Glomerular endothelial cell (primary cell): ENCODE data around the gene TPD52L1. TPM values are rescaled to one million over a fixed set of nuclear protein-coding genes. Genes with fewer than 3 reads are reported as not detected.
A peak's percentile ranks its signal among the peaks of the same experiment; 100 is the strongest.
"Not testable (repeated sequence)": the region's sequence is repeated elsewhere in the genome, so short reads cannot be mapped to it uniquely, and the experiment has no call there.

Experiments used
- DNase-seq: peaks from one replicate; pipeline ENCODE4 v3.0.0-alpha.2; 2011; ENCODE audit warnings: low read depth, low spot score; ENCODE audit errors: extremely low read depth
- total RNA-seq: library from RNA; depleted of rRNA; stranded (reverse); fragments of >200 nt; gene quantifications from 2 replicates; pipeline ENCODE4 v1.2.3, GENCODE V29; 2015

TPD52L1 gene
- total RNA-seq, 1 donor from 2014 or later, result 5.1 TPM

GRCh38 chr6:125264476-125264875, 110.9 kb downstream of the TPD52L1 start:
- DNase-seq, result no peak

- peak; percentile 12 for DNase-seq
Measured at GRCh38 chr6:125267806-125268523, 114.4 kb downstream of the TPD52L1 start.

GRCh38 chr6:125268765-125269164, 115.2 kb downstream of the TPD52L1 start:
- DNase-seq, result no peak

DNA sequence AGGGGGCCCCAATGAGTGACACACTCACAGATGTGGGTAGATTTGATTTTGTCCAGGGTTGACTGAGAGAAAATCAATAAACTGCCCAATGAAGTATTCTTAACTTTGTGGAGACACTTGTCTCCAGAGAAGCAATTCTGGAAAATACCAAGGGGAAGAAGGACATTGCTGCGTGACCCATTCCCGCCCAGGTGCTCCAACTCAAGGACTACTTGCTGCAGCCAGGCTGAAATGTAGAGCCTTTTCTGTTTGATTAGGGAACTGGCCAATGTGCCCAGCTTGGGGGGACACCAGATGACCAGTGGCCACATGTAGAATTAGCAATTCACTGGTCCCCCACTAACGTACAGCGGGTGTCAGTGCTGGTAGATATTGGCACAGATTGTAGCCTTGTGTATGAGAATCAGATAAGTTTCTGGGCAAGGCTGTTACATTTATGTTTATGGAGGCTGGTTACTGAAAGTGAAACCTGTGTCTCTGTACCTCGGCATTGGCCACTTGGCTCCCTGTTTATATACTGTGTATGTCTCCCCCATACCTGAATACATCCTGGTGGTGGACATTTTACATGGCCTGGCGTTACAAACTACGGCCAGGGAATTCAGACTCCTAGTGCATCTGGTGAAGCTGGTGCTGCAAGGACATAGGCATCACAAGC, 115.9 kb downstream of the TPD52L1 start:
- no peak for DNase-seq

DNA sequence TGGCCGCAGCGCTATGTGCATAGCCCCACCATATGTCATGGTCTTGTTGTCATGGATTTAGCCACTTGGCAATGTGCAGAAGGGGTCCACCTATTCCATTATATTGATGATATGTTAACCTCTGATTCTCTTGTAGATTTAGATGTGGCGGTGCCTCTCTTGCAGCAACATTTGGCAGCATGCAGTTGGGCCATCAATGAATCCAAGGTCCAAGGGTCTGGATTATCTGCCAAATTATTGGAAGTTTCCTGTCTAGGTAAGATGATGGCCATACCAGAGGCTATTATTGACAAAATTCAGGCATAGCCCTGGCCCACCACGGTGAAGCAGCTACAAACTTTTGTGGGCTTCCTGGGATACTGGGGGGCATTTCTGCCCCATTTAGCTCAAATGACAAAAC, 116.8 kb downstream of the TPD52L1 start:
- DNase-seq, result no peak

DNA sequence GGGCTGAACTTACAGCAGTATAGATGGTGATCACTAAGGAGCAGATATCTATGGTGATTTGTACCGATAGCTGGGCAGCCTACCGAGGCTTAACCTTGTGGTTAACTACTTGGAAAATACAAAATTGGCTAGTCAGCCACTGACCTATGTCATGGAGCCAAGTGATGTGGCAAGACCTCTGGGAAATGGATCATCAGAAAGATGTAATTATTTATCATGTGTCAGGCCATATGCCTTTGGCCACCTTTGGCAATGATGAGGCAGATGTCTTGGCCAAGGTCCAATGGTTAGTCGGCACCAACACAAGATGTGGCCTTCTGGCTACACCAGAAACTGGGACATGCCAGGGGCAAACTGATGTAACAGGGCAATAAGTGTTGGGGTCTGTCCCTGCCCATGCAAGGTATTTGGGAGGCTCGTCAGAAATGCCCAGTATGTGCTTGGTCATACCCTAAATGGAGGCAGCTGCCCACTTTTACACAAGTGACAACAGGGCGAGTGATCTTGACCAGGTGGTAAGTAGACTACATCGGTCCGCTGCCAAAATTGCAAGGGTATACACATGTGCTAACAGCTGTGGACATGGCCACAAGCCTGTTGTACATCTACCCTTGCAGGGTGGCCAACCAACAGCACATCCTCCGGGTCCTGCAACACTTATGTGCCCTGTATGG, 118.0 kb downstream of the TPD52L1 start:
- DNase-seq, result no peak

GRCh38 chr6:125273251-125273650, 119.7 kb downstream of the TPD52L1 start:
- no peak for DNase-seq

DNA sequence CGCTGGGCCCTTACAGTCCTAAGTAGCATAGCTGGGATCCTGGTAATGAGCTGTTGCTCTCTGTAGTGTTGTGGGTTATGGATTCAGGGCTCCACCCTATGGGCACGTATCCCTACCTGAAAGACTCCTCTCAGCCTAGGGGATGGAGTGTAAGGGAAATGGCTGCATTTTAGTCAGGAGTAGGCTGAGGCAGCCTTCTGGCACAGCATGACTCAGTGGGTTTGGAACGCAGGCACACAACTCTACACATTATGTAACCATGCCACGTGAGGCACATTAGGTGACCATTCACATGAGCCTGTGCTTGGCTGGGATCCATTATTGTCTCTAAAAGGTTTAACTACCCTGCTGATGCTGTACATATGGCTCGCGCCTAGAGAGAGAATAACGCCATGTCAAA, 120.4 kb downstream of the TPD52L1 start:
- peak; percentile 12 for DNase-seq

DNA sequence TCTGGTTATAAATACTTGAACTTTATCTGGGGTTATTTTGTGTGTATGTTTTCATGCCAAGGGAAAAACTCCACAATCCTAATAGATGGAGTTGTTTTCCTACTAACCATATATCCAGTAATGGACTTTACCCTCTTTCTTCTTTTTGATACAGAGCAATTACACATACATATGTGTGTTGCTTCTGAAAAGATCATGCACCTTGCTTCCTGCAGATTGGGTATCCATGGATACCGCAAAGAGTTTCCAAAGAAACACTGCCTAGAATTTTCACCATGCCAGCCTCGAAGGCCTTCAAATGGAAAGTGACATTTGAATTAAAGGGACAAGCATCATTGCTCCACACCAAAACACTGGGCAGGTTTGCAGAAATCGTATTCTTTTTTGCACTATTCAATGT, 121.4 kb downstream of the TPD52L1 start:
- DNase-seq, result no peak

GRCh38 chr6:125275779-125276178, 122.2 kb downstream of the TPD52L1 start:
- no peak for DNase-seq

- DNase-seq, result no peak
Measured at GRCh38 chr6:125277838-125278237, 124.3 kb downstream of the TPD52L1 start.

DNA sequence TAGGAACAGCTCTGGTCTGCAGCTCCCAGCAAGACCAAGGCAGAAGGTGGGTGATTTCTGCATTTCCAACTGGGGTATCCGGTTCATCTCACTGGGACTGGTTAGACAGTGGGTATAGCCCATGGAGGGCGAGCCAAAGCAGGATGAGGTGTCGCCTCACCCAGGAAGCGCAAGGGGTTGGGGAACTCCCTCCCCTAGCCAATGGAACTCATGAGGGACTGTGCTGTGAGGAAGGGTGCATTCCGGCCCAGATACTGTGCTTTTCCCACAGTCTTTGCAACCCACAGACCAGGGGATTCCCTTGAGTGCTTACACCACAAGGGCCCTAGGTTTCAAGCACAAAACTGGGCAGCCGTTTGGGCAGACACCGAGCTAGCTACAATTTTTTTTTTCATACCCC, 126.4 kb downstream of the TPD52L1 start:
- DNase-seq, result no peak

DNA sequence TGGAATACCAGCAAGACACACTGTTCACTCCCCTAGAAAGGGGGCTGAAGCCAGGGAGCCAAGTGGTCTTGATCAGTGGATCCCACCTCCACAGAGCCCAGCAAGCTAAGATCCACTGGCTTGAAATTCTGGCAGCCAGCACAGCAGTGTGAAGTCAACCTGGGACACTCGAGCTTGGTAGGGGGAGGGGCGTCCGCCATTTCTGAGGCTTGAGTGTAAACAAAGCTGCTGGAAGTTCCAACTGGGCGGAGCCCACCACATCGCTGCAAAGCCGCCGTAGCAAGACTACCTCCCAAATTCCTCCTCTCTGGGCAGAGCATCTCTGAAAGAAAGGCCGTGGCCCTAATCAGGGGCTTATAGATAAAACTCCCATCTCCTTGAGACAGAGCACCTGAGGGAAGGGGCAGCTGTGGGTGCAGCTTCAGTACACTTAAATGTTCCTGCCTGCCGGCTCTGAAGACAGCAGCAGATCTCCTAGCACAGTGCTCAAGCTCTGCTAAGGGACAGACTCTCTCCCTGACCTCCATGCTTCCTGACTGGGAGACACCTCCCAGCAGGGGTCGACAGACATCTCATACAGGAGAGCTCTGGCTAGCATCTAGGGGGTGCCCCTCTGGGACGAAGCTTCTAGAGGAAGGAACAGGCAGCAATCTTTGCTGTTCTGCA, 126.9 kb downstream of the TPD52L1 start:
- not testable (repeated sequence) for DNase-seq

DNA sequence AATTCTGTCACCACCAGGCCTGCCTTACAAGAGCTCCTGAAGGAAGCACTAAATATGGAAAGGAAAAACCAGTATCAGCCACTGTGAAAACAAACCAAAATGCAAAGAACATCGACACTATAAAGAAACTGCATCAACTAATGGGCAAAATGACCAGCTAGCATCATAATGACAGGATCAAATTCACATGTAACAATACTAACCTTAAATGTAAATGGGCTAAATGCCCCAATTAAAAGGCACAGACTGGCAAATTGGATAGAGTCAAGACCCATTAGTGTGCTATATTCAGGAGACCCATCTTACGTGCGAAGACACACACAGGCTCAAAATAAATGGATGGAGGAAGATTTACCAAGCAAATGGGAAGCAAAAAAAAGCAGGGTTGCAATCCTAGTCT, 128.9 kb downstream of the TPD52L1 start:
- not testable (repeated sequence) for DNase-seq

- no peak for DNase-seq
Measured at GRCh38 chr6:125285353-125285752, 131.8 kb downstream of the TPD52L1 start.

DNA sequence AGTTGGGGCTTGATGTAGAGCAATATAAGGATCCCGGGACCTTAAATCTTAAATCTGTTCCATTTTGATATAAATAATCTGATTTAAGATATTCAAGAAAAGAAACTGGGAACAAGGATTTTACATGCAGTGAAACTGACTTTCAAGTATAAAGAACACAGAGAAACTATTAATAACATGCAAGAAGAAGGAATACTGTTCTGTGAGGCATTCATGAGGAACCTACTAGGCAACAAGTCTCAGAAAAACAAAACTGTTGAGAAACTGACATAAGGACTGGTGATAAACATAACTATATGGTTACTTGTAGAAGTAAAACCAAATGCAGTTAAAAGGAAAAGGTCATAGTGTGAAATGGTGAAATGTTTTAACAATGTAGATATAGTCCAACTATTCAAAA, 132.4 kb downstream of the TPD52L1 start:
- DNase-seq, result no peak

DNA sequence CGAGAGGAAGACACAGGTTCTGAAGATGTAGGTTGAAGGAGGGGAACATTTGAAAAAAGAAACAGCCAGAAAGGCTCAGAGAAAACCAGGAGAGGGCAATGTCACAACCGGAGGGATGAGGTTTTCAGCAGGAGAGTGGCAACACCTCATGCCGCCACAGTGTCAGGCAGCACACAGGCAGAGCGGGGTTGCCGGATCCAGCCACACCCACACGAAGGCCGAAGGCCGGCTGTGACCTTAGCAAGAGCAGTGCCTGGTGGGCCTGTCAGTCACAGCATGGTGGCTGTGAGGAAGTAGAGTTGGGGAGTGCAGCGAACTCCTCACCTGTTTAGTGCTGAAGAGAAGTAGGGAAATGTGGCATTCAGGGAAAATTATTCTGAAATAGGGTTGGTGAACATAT, 134.1 kb downstream of the TPD52L1 start:
- no peak for DNase-seq

GRCh38 chr6:125293587-125293986, 140.0 kb downstream of the TPD52L1 start:
- DNase-seq, result no peak

DNA sequence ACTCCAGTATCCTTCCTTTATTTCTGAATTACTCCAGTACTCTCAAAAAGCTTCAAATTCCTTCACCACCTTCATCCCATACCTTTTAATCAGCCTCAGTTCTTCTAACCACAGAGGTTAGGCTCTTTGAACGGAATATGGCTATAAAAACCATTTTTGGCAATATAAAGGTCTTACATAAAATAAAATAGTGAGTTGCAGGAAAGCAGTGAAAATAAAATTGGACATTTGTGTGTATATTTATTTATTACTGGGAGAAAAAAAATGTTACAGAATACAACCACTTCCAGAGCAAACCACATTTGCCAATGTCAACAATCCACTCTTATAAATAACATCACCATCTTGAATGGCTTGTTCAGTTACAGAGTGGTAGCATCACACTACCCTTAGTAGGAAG, 140.5 kb downstream of the TPD52L1 start:
- no peak for DNase-seq

- DNase-seq, result no peak
Measured at GRCh38 chr6:125294925-125295324, 141.4 kb downstream of the TPD52L1 start.

- DNase-seq, result no peak
Measured at GRCh38 chr6:125296471-125296870, 142.9 kb downstream of the TPD52L1 start.
